Lung (tissue), 12 donors: ENCODE results near the gene MMEL1. TPM values are rescaled to one million over a fixed set of nuclear protein-coding genes. Genes with fewer than 3 reads are reported as not detected.
"Not testable (repeated sequence)": the region's sequence is repeated elsewhere in the genome, so short reads cannot be mapped to it uniquely, and the experiment has no call there.

Experiments
- ATAC-seq: fragments of 200-7000 bp; cut with Tn5 transposase; one replicate; pipeline ENCODE4 v1.9.1; 2020; ENCODE audit warnings: moderate number of reproducible peaks; ENCODE audit not compliant: insufficient read depth, low FRiP score
- DNase-seq, 3 donors: peaks; one replicate each; pipeline ENCODE4 v3.0.0-alpha.2; 2013 to 2017
- H3K27ac ChIP-seq, 2 donors: one replicate each; pipeline ENCODE4 v1.5.1; 2013; ENCODE audit warnings: mild to moderate bottlenecking in 2 of 2, moderate library complexity in 2 of 2, control low read depth in 1 of 2, inconsistent platforms in 1 of 2, low read depth in 1 of 2, low read length in 1 of 2
- H3K27me3 ChIP-seq, 3 donors: one replicate each; pipeline ENCODE4 v1.5.1; 2013; ENCODE audit warnings: low read length in 2 of 3; ENCODE audit not compliant: control insufficient read depth in 3 of 3, insufficient read depth in 3 of 3
- H3K36me3 ChIP-seq, 4 donors: one replicate each; pipeline ENCODE4 v1.5.1; 2013; ENCODE audit warnings: low read length in 4 of 4, mild to moderate bottlenecking in 1 of 4, moderate library complexity in 1 of 4; ENCODE audit not compliant: control insufficient read depth in 4 of 4, insufficient read depth in 4 of 4
- H3K4me1 ChIP-seq, 5 donors: one replicate each; pipeline ENCODE4 v1.5.1; 2013; ENCODE audit warnings: low read length in 5 of 5, mild to moderate bottlenecking in 2 of 5, moderate library complexity in 1 of 5; ENCODE audit not compliant: control insufficient read depth in 5 of 5, insufficient read depth in 5 of 5
- H3K4me3 ChIP-seq: one replicate; pipeline ENCODE4 v1.5.1; 2013; ENCODE audit warnings: mild to moderate bottlenecking, control low read depth, moderate library complexity
- H3K9ac ChIP-seq, 2 donors: one replicate each; pipeline ENCODE4 v1.5.1; 2013; ENCODE audit warnings: low read length in 2 of 2, control low read depth in 1 of 2; ENCODE audit not compliant: insufficient read depth in 1 of 2
- H3K9me3 ChIP-seq, 4 donors: one replicate each; pipeline ENCODE4 v1.5.1; 2013; ENCODE audit warnings: low read length in 3 of 4, mild to moderate bottlenecking in 1 of 4, moderate library complexity in 1 of 4; ENCODE audit not compliant: control insufficient read depth in 4 of 4, insufficient read depth in 3 of 4
- WGBS, 2 donors: extraction: QIAGEN DNeasy Blood & Tissue Kit; methylation state at CpG; one replicate each; pipeline ENCODE4 v1.1.7; 2013; 5-methylcytosine and 5-hydroxymethylcytosine counted together
- polyA plus RNA-seq, 2 donors: library from polyadenylated mRNA; stranded (reverse); fragments of 200-250 nt; gene quantifications; one replicate each; pipeline ENCODE4 v1.2.1, GENCODE V29; 2013
- total RNA-seq, 2 donors: library from RNA; depleted of rRNA in 1 of 2; stranded (reverse); fragments of >200 nt in 1 of 2; gene quantifications; one replicate each; pipeline ENCODE4 v1.2.1, GENCODE V29; 2014 to 2021
- TF ChIP-seq, protein P1 (sequence below): IDR thresholded peaks from 2 replicates; pipeline ENCODE4 v1.5.1; 2012; ENCODE audit warnings: mild to moderate bottlenecking; ENCODE audit errors: control extremely low read depth, extremely low read depth
- donor health status: control.
- donor health status: control.
- donor health status: Bipolar disorder and iron deficiency.
- donor health status: healthy.
- donor health status: DM: yes; HTN: yes; CAD: no.

MMEL1 gene
- total and polyA plus RNA-seq, 4 donors: 4.0 to 8.4 (median 6.0) TPM

DNA sequence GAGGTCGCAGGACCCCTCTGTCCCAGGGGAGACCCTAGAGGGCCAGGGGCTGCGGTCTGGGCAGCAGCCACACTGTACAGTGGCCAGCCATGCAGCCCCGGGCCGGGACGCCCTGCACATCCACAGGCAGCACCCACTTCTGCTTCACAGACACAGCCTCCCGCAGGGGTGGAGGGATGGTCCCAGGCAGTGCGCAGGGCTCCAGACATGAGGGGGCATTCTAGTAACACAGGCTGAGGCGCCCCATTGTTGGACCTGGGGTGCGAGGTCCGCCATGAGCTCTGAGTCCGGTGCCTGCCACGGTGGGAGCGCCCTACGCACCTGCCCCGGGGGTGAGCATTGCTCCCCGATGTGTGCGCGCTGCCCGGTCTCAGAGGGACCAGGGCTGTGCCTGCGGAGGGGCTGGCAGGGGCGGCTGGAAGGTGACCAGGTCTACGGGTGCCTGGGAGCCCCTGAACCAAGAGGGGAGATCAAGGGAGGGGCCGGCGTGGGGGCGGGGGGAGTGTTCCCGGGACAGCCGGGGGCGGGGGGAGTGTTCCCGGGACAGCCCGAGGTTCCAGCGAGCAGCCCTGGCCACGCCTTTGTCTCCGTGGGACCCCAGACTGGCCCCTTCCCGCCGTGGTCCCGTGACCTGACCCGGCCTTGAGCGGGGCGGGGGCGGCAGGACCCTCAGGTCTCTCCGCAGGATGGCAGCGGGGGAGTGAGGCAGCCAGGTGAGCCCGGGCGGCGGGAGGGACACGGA is 4.5 kb downstream of the MMEL1 start:
- Histone ChIP-seq H3K27me3 (peaks cover 3 to 53% (median 39%) of the 10 kb centered on the region in 3 donors), H3K36me3 (no peaks in the 10 kb centered on the region), H3K27ac (no peak overlapping the region), H3K9ac (no peak overlapping the region), H3K9me3 (peaks cover 0 to 16% (median under 1%) of the 10 kb centered on the region in 4 donors), H3K4me1 (peaks cover 0 to 7% (median 4%) of the 10 kb centered on the region in 5 donors), H3K4me3 (no peak overlapping the region)
- ATAC-seq (no peak), DNase-seq (no peak)
- TF ChIP-seq, protein P1, sequence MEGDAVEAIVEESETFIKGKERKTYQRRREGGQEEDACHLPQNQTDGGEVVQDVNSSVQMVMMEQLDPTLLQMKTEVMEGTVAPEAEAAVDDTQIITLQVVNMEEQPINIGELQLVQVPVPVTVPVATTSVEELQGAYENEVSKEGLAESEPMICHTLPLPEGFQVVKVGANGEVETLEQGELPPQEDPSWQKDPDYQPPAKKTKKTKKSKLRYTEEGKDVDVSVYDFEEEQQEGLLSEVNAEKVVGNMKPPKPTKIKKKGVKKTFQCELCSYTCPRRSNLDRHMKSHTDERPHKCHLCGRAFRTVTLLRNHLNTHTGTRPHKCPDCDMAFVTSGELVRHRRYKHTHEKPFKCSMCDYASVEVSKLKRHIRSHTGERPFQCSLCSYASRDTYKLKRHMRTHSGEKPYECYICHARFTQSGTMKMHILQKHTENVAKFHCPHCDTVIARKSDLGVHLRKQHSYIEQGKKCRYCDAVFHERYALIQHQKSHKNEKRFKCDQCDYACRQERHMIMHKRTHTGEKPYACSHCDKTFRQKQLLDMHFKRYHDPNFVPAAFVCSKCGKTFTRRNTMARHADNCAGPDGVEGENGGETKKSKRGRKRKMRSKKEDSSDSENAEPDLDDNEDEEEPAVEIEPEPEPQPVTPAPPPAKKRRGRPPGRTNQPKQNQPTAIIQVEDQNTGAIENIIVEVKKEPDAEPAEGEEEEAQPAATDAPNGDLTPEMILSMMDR: no peak
- 8 to 12% methylated on average over 33 to 46 of the region's 46 CpGs for WGBS, 2 donors

DNA sequence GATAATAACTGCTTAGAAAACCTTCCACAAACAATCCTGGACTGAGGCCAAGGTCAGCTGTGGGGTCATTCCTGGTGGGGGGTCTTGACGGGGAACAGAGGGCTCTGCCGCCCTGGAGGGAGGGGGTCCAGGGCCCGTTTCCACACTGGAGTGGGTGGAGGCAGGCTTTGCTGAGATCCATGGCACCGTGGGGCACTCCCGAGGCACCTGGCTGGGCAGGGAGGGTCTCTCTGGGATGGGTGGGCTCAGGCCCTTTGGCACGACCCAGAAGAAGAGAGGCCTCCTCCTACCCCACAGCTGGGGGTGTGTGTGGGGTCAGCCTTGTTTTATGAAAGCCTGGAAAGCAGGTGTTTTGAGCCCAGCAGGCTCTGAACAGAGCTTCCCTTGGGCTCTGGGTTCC is 5.1 kb downstream of the MMEL1 start:
- DNase-seq (no peak), ATAC-seq (no peak)
- Histone ChIP-seq H3K4me1 (peaks cover 0 to 4% (median under 1%) of the 10 kb centered on the region in 5 donors), H3K36me3 (no peaks in the 10 kb centered on the region), H3K9me3 (peaks cover 0 to 16% (median under 1%) of the 10 kb centered on the region in 4 donors), H3K4me3 (no peak overlapping the region), H3K27me3 (peaks cover 3 to 53% (median 39%) of the 10 kb centered on the region in 3 donors), H3K27ac (no peak overlapping the region), H3K9ac (no peak overlapping the region)
- WGBS, 2 donors: 32 to 42% methylated on average over 6 of the region's 6 CpGs
- TF ChIP-seq, protein P1: no peak

DNA sequence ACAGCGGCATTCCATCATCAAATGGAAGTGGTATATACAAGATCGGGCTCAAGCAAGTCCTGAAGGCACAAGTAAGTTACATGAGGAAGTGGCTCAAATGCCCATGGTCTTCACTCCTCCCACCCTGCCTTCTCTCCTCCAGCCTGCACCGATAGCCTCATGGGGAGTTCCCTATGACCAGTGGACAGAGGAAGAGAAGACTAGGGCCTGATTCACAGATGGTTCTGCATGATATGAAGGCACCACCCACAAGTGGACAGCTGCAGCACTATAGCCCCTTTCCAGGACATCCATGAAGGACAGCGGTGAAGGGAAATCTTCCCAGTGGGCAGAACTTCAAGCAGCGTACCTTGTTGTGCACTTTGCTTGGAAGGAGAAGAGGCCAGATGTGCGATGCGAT is 7.1 kb downstream of the MMEL1 start:
- ATAC-seq: not testable (repeated sequence)

DNA sequence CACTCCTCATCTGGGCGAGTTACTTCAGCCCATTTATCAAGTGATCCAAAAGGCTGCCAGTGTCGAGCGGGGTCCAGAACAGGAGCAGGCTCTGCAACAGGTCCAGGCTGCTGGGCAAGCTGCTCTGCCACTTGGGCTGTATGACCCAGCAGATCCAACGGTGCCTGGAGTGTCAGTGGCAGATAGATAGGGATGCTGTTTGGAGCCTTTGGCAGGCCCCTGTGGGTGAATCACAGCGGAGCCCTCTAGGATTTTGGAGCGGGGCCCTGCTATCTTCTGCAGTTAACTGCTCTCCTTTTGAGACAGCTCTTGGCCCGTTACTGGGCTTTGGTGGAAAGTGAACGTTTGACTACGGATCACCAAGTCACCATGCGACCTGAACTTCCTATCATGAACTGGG is 7.5 kb downstream of the MMEL1 start:
- TF ChIP-seq, protein P1: no peak
- no peaks in the 10 kb centered on the region for H3K36me3 ChIP-seq
- H3K27me3 ChIP-seq: peaks cover 3 to 40% (median 33%) of the 10 kb centered on the region in 3 donors
- H3K9ac ChIP-seq: no peak overlapping the region
- no peak overlapping the region for H3K27ac ChIP-seq
- no peak for ATAC-seq
- H3K9me3 ChIP-seq: peaks cover 0 to 13% (median under 1%) of the 10 kb centered on the region in 4 donors
- no peak overlapping the region for H3K4me3 ChIP-seq
- no peak for DNase-seq
- peaks cover 0 to 4% (median 0%) of the 10 kb centered on the region in 5 donors for H3K4me1 ChIP-seq
- 88 to 94% methylated on average over 10 of the region's 10 CpGs for WGBS, 2 donors

More for the DNA sequence above, 7.1 kb downstream of the MMEL1 start:
- not testable (repeated sequence) for H3K36me3 ChIP-seq, H3K27ac ChIP-seq, H3K9ac ChIP-seq, DNase-seq, H3K4me3 ChIP-seq, H3K4me1 ChIP-seq
- Histone ChIP-seq H3K27me3 (peaks cover 3 to 44% (median 37%) of the 10 kb centered on the region in 3 donors), H3K9me3 (peaks cover 0 to 14% (median under 1%) of the 10 kb centered on the region in 4 donors)
- WGBS, 2 donors: 62 to 72% methylated on average over 7 of the region's 7 CpGs
